HG03196 (cell line): ENCODE measurements around the gene ABCB1.

ENCODE experiments used
- ATAC-seq: cut with Tn5 transposase; IDR thresholded peaks from one replicate; pipeline ENCODE4 v1.9.1; 2021; ENCODE audit not compliant: unreplicated experiment

Gene ABCB1

DNA sequence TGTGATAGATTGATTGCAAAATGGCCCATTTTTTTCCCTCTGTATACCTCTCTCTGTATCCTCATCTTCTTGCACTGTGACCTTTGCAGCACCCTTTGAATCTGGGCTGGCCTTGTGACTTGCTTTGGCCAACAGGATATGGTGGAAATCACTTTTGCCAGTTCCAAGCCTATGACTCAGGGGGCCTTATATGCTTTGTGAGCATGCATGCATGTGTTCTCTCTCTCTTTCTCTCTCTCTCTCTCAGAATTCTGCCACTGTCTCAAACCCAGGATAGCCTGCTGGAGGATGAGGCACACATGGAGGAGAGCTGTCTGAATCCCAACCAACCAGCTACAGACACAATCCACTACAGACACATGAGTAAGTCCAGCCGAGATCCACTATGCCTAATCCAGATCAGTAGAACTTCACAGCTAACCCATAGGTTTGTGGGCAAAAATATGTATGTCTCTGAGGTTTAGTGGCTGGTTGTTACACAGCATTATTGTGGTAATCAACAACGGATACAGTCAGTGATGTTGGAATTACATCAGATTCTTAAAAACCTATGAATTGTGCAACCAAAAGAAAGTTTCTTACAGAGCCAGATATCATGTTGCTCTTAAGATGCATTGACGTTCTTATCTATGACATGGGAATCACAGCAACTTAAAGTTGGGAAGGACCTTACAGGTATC, 83.4 kb downstream of the ABCB1 start:
- no peak for ATAC-seq

- ATAC-seq = no peak
Observed at GRCh38 chr7:87513735-87514335, 86.8 kb downstream of the ABCB1 start.

DNA sequence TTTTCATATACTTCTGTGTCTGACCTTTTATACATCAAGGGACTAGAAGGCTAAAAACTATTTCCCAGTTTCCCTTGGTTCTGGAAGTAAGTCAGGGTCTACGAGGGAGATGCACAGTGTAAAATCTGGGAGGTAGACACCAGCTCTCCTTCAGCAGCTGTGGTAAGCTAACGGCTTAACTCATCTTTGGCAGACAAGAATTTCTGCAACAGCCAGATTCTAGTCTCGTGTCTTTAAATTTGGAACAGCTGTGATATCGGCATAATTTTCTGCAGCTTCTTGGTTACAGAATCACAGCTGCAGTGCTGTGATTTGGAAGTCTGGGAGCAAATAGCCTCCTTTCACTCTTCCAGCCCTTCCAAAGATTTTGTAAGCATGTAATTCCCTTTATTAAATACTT, 87.8 kb downstream of the ABCB1 start:
- no peak for ATAC-seq

DNA sequence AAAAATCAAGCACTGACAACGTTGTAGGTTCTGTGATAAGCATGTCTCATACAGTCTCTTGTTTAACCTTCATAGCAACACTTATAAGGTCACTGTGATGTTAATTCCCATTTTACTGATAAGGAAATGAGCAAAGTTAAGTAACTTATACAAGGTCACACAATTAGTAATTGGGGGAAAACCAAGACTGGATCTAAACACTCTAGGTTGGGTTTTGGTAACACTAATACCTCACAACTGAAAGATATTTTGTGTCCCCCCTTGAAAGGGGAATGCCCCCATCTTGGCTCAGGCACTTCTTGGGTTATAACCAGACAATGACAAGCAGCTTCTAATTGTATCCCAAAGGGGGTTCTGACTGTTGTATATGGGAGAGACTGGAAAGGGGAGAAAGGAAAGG, 89.2 kb downstream of the ABCB1 start:
- ATAC-seq = no peak

DNA sequence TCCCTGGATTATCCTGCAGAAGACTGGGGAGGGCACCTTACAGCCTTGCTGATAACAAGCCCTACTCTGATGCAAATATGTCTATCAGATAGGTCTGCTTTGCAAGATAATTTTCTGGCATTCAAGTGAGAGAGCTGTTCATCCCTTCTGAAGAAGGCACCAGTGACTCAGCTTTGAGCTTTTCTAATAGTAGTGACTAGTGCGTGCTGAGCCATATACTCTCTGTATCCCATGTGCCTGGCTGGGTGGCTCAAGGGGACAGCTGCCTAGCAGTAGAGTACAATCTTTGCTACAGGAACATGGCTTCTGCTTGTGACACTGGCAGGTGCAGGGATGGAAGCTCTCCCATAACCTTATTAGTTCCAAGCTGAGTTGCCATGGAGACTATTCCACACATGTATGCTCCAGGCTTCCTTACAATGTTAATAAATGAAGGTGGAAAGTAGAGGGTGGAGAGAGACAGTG, 90.2 kb downstream of the ABCB1 start:
- no peak for ATAC-seq

- ATAC-seq = no peak
Observed at GRCh38 chr7:87507446-87507845, 93.2 kb downstream of the ABCB1 start.

DNA sequence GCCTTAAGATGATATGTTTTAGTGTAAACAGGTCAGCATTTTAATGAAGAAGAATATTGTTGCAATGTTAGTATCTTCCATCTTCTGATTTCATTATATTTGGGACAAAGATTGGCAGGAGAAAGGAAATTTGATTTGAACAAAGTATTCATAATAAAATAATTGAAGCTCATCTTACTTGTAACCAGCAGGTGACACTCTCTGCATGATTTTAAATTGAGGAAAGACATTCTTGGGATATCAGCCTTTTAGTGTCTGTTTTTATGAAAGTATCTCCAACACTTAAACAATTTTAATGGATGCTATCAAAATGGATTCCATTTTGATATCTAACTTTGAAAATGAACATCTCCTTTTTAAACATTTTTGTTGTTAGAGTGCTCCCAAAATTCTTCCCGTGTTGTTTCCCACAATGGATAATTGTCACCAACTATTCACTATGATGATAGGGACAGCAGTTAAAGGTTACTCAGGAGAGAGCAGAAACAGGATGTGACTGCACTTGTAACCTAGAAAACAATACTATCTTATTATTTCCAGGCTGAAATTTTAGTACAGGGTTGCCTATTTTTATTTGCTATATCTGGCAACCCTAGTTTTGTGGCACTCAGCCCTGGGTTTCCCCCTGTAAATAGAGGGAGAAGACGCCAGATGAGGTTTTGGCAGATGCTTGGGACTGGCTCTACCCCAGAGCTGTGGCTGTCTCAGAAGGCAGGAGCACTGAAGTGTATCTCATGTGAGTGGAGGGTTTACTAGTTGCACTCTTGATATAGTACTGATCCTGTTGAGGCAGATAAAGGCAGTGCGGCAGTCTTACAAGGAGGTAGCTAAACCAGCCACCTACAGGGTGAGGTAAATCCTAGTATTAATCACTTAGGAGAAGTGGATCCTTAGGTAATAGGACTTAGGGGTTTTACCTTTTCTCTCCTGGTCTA, 94.2 kb downstream of the ABCB1 start:
- ATAC-seq = no peak

GRCh38 chr7:87505557-87506245, 95.0 kb downstream of the ABCB1 start:
- peak; percentile 41 for ATAC-seq

DNA sequence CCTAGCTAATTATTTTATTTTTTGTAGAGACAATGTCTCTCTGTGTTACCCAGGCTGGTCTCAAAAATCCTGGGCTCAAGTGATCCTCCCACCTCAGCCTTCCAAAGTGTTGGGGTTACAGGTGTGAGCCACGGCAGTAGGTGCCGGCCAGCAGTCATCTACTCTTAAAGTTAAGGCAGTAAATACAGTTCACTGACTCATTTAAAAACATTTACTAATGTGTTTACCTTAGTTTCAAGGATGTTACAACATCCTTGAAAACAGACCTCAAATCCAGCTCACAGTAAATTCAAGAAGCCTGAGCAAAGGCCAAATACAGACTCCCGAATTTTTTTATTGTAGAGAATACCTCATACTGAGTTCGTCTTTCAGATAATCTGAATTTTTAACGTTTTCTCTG, 95.6 kb downstream of the ABCB1 start:
- ATAC-seq = no peak

- ATAC-seq = no peak
Observed at GRCh38 chr7:87499494-87499893, 101.2 kb downstream of the ABCB1 start.

DNA sequence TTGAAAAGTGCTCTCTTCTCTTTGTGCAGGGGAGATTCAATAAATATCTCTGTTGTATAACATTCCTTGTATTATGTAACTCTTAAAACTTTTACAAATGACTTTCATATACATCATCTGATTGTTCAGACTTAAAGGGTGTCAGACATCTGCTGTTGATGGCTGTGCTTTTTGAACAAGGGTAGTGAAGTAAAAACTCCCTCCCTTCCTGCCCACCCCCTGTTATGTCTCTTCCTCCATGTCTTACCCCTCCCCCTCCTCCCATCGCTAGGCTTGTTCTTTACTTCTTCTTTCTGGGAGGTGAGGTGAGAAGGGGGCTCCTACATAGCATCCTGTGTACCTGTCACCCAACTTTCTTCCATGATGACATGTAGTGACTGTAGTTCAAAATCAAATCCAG, 101.8 kb downstream of the ABCB1 start:
- no peak for ATAC-seq

- no peak for ATAC-seq
Observed at GRCh38 chr7:87497482-87497881, 103.2 kb downstream of the ABCB1 start.

DNA sequence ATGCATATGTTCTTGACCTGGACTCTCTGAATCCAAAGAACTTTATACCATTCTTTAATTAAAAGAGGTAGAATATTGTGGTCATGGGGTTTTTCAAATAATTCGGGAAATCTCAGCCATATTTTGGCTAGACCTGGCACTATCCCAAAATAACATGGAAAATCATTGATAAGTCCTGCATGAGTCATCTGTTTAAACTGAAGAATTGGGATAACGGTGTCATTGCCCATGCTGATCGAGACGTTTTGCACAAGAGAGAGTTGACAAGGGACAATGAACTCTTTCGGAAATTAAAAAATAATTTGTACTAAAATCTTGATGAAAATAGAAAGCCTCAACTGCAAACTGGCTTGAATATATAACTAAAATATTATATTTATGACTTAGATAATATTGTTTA, 105.3 kb downstream of the ABCB1 start:
- no peak for ATAC-seq

- no peak for ATAC-seq
Observed at GRCh38 chr7:87494454-87494853, 106.2 kb downstream of the ABCB1 start.

- no peak for ATAC-seq
Observed at GRCh38 chr7:87483131-87483530, 117.6 kb downstream of the ABCB1 start.

GRCh38 chr7:87482115-87482514, 118.6 kb downstream of the ABCB1 start:
- ATAC-seq = no peak

GRCh38 chr7:87480386-87480785, 120.3 kb downstream of the ABCB1 start:
- no peak for ATAC-seq

GRCh38 chr7:87479951-87480350, 120.7 kb downstream of the ABCB1 start:
- ATAC-seq = no peak

DNA sequence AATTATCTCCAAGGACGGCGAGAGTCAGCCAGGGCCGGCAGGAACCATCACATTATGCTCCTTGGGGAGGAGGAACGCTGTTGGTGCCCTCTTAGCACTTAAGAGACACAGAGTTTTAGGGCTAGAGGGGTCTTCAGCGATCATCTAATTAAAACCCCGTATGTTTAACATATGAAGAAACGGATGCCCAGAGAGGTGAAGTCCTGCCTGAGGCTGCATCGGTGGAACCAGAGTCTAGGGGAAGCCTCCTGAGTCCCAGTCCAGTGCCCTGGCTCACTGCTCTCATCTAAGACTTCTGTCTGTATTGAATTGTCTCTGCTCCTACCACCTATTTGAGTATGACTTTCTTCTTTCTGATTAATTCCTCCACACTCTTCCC, 124.5 kb downstream of the ABCB1 start:
- no peak for ATAC-seq

DNA sequence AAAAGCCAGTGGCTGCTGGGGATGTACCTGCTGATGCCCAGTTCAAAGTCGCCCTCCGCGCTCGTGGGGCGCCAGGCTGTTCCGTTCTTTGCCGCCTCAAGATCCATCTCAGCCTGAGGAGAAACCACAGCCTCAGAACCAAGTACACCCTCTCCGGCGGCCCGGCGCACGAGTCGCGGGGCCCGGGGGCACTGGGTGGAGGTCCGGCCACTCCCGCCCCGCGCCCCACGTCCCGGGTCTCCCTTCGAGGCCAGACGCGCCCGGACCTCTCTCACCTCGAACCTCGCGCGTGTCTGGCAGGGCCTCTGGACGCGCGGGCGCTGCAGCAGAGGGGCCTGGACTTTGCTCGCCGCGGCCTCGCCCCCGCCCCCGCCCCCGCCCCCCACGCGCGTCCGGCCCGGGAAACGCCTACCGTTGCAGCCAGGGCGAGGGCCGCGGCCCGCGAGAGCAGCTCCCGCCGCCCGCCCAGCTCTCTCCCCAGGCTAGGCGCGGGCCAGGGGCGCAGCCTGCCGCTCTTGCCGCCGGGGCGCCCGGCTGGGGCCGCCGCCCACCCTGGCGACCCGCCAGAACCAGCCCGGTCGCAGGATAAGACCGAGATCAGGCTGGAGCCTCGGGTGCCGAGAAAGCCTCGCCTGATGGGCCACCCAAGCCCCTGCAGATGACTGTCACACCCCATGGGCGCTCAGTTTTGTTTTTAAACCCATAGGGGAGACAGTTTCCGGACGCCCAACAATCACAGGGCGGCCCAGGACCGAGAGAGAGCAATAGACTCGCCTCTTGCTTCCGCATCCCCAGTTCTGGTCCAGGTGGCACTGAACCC, 125.1 kb downstream of the ABCB1 start, which contains the start of gene ABCB4:
ABCB4 (minus strand) TSS at position 322 of the 820 bp plus-strand sequence; CDS start at position 107, 215 bp downstream.
- ATAC-seq = peak; percentile 21
